WTC11 (cell line): ENCODE results near the gene FLNA. TPM values are rescaled to one million over a fixed set of nuclear protein-coding genes. Genes with fewer than 3 reads are reported as not detected.

Source experiments
- ATAC-seq: fragments of 200-7000 bp; cut with Tn5 transposase; 2 replicates; pipeline ENCODE4 v1.10.0; 2021; ENCODE audit warnings: mild to moderate bottlenecking, moderate library complexity
- CTCF ChIA-PET: fragments of 300-600 bp; sonication (Branson Sonifier 250); formaldehyde crosslinking; loops from one replicate; lab custom pipeline; 2021; ENCODE audit warnings: antibody characterized with exemption; lab: Charles Lee
- POLR2A ChIA-PET: fragments of 350-600 bp; sonication (Branson Sonifier 250); formaldehyde crosslinking; loops from one replicate; lab custom pipeline; 2021; ENCODE audit warnings: antibody characterized with exemption; lab: Charles Lee
- DNase-seq: peaks from one replicate; pipeline ENCODE4 v3.0.0; 2021; ENCODE audit warnings: low spot score
- H3K27ac Mint-ChIP-seq: 2 replicates; pipeline ENCODE4 v1.8.0; 2021; ENCODE audit warnings: mixed read lengths
- H3K27me3 Mint-ChIP-seq: 2 replicates; pipeline ENCODE4 v1.8.0; 2021; ENCODE audit warnings: low read depth, mild to moderate bottlenecking, moderate library complexity, mixed read lengths
- H3K36me3 Mint-ChIP-seq: 2 replicates; pipeline ENCODE4 v1.8.0; 2021; ENCODE audit warnings: mixed read lengths
- H3K4me1 Mint-ChIP-seq: 2 replicates; pipeline ENCODE4 v1.8.0; 2022; ENCODE audit warnings: mixed read lengths
- H3K4me3 Mint-ChIP-seq: 2 replicates; pipeline ENCODE4 v1.8.0; 2021; ENCODE audit warnings: mild to moderate bottlenecking, moderate library complexity, mixed read lengths
- H3K9me3 Mint-ChIP-seq: 2 replicates; pipeline ENCODE4 v1.8.0; 2021; ENCODE audit warnings: mixed read lengths
- AR ChIP-seq: fragments of 250-450 bp; sonication (Bioruptor Pico); IDR thresholded peaks from 2 replicates; pipeline ENCODE4 v1.9.0; 2021; ENCODE audit warnings: mild to moderate bottlenecking
- ATF1 ChIP-seq: sonication (generic); formaldehyde crosslinking; IDR thresholded peaks from 2 replicates; pipeline ENCODE4 v1.8.1; 2023; ENCODE audit warnings: mild to moderate bottlenecking, moderate library complexity, missing genetic modification reagents
- ATF3 ChIP-seq: sonication (generic); formaldehyde crosslinking; conservative IDR thresholded peaks from 2 replicates; pipeline ENCODE4 v1.8.1; 2022; ENCODE audit warnings: mild to moderate bottlenecking, missing genetic modification reagents
- CREB1 ChIP-seq: sonication (generic); formaldehyde crosslinking; IDR thresholded peaks from 2 replicates; pipeline ENCODE4 v1.8.0; 2023; ENCODE audit warnings: mild to moderate bottlenecking, missing genetic modification reagents
- ETV6 ChIP-seq: sonication (generic); formaldehyde crosslinking; IDR thresholded peaks from 2 replicates; pipeline ENCODE4 v1.8.1; 2022; ENCODE audit warnings: mild to moderate bottlenecking, missing genetic modification reagents
- GTF2I ChIP-seq: fragments of 250-450 bp; sonication (Bioruptor Pico); conservative IDR thresholded peaks from 2 replicates; pipeline ENCODE4 v1.4.0; 2021; ENCODE audit warnings: mild to moderate bottlenecking
- HMGA2 ChIP-seq: fragments of 250-450 bp; sonication (Bioruptor Pico); IDR thresholded peaks from 2 replicates; pipeline ENCODE4 v1.4.0; 2021; ENCODE audit warnings: mild to moderate bottlenecking, moderate library complexity
- JAZF1 ChIP-seq: fragments of 250-450 bp; sonication (Bioruptor Pico); IDR thresholded peaks from 2 replicates; pipeline ENCODE4 v1.9.0; 2021; ENCODE audit warnings: moderate library complexity, mild to moderate bottlenecking, inconsistent platforms
- MAX ChIP-seq: sonication (generic); formaldehyde crosslinking; IDR thresholded peaks from 2 replicates; pipeline ENCODE4 v1.8.0; 2022; ENCODE audit warnings: mild to moderate bottlenecking, missing genetic modification reagents
- NR2C2 ChIP-seq: sonication (generic); formaldehyde crosslinking; IDR thresholded peaks from 2 replicates; pipeline ENCODE4 v1.8.0; 2022; ENCODE audit warnings: mild to moderate bottlenecking, missing genetic modification reagents
- NR3C1 ChIP-seq: sonication (generic); formaldehyde crosslinking; conservative IDR thresholded peaks from 2 replicates; pipeline ENCODE4 v1.8.1; 2023; ENCODE audit warnings: low read depth, mild to moderate bottlenecking, missing genetic modification reagents
- PRRX2 ChIP-seq: fragments of 250-450 bp; sonication (Bioruptor Pico); IDR thresholded peaks from 2 replicates; pipeline ENCODE4 v1.8.0; 2021; ENCODE audit warnings: mild to moderate bottlenecking
- STAT6 ChIP-seq: sonication (generic); formaldehyde crosslinking; conservative IDR thresholded peaks from 2 replicates; pipeline ENCODE4 v1.8.1; 2023; ENCODE audit warnings: mild to moderate bottlenecking, low read depth, missing genetic modification reagents, moderate library complexity
- TCF7 ChIP-seq: sonication (generic); formaldehyde crosslinking; IDR thresholded peaks from 2 replicates; pipeline ENCODE4 v1.8.0; 2022; ENCODE audit warnings: mild to moderate bottlenecking, low read depth, missing genetic modification reagents, moderate library complexity
- TEAD4 ChIP-seq: sonication (generic); formaldehyde crosslinking; IDR thresholded peaks from 2 replicates; pipeline ENCODE4 v1.8.0; 2022; ENCODE audit warnings: mild to moderate bottlenecking, missing genetic modification reagents
- ZBTB43 ChIP-seq: sonication (generic); formaldehyde crosslinking; IDR thresholded peaks from 2 replicates; pipeline ENCODE4 v1.8.1; 2023; ENCODE audit warnings: mild to moderate bottlenecking, missing genetic modification reagents
- ZNF219 ChIP-seq: sonication (generic); formaldehyde crosslinking; IDR thresholded peaks from 2 replicates; pipeline ENCODE4 v1.8.0; 2023; ENCODE audit warnings: missing genetic modification reagents, mild to moderate bottlenecking, borderline replicate concordance
- ZNF317 ChIP-seq: sonication (generic); formaldehyde crosslinking; IDR thresholded peaks from 2 replicates; pipeline ENCODE4 v1.8.1; 2023; ENCODE audit warnings: low read depth, mild to moderate bottlenecking, moderate library complexity, missing genetic modification reagents, borderline replicate concordance
- ZNF423 ChIP-seq: fragments of 250-450 bp; sonication (Bioruptor Pico); IDR thresholded peaks from 2 replicates; pipeline ENCODE4 v2.1.2; 2022; ENCODE audit warnings: mild to moderate bottlenecking, moderate library complexity
- total RNA-seq: library from RNA; stranded (reverse); gene quantifications from 3 replicates; pipeline ENCODE4 v1.2.3, GENCODE V29; 2021
- TF ChIP-seq, protein P1 (sequence below): sonication (generic); formaldehyde crosslinking; IDR thresholded peaks from 2 replicates; pipeline ENCODE4 v1.8.0; 2023; ENCODE audit warnings: missing genetic modification reagents
- TF ChIP-seq, protein P2 (sequence below): sonication (generic); formaldehyde crosslinking; IDR thresholded peaks from 2 replicates; pipeline ENCODE4 v1.8.1; 2023; ENCODE audit warnings: mild to moderate bottlenecking, missing genetic modification reagents, borderline replicate concordance

Gene FLNA
- total RNA-seq, 1 experiment from 2014 or later, result 1,017 TPM

GRCh38 chrX:154307202-154307601 is 67.2 kb downstream of the FLNA start (continued):
- no peak for TF ChIP-seq HMGA2 (CRISPR knock-in tag)
- no peak for TF ChIP-seq ZNF219
- no peak for TF ChIP-seq JAZF1 (CRISPR knock-in tag)
- TF ChIP-seq TEAD4, result no peak
- no peak for TF ChIP-seq ATF3 (CRISPR knock-in tag)
- no peak for TF ChIP-seq ZNF317 (CRISPR knock-in tag)
- TF ChIP-seq CREB1 (CRISPR knock-in tag), result no peak

DNA sequence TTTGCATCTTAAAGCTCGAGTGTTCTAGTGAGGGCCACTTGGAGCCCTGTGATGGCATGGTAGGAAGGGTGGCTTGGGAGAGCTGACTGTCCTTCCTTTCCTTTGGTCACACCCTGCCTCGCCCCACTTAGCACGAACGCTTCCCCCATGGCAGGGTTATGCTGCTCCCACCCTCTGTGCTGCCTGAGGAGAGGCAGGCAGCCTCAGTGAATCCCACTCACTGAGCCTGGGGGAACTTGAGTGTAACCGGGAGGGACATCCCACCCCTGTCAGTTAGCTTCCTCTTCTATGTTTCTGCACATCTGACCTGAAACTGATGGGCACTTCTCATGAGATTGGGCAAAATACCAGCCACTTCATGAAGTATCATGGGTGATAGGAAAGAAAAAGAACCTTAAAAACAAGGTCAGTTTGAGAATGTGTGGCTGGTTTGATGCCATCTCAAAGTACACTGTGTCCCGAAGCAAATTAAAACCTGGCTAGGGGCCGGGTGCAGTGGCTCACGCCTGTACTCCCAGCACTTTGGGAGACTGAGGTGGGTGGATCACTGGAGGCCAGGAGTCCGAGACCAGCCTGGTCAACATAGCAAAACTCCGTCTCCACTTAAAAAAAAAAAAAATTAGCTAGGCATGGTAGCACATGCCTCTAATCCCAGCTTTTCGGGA is 68.8 kb downstream of the FLNA start:
- ChIA-PET POLR2A (no interaction called here), CTCF (interaction anchor here (1.5 kb wide), 1 partner anchor 11 kb away, joined by 5 read pairs; no protein-coding TSS in a partner anchor)
- no peak overlapping the region for H3K4me3 Mint-ChIP-seq
- no peaks in the 10 kb centered on the region for H3K9me3 Mint-ChIP-seq
- H3K27ac Mint-ChIP-seq, result no peak overlapping the region
- ATAC-seq (no peak), DNase-seq (no peak)
- H3K4me1 Mint-ChIP-seq, result peaks cover 3% of the 10 kb centered on the region
- H3K27me3 Mint-ChIP-seq, result no peaks in the 10 kb centered on the region; the same call in 1 of the 2 replicates
- H3K36me3 Mint-ChIP-seq, result no peaks in the 10 kb centered on the region
- TF ChIP-seq GTF2I (CRISPR knock-in tag), result no peak
- no peak for TF ChIP-seq ZNF423 (CRISPR knock-in tag)
- TF ChIP-seq PRRX2 (CRISPR knock-in tag), result no peak
- TF ChIP-seq, protein P1, sequence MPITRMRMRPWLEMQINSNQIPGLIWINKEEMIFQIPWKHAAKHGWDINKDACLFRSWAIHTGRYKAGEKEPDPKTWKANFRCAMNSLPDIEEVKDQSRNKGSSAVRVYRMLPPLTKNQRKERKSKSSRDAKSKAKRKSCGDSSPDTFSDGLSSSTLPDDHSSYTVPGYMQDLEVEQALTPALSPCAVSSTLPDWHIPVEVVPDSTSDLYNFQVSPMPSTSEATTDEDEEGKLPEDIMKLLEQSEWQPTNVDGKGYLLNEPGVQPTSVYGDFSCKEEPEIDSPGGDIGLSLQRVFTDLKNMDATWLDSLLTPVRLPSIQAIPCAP (CRISPR knock-in tag), result no peak
- no peak for TF ChIP-seq STAT6 (CRISPR knock-in tag)
- TF ChIP-seq MAX (CRISPR knock-in tag), result no peak
- TF ChIP-seq AR (CRISPR knock-in tag), result no peak
- TF ChIP-seq HMGA2 (CRISPR knock-in tag), result no peak

DNA sequence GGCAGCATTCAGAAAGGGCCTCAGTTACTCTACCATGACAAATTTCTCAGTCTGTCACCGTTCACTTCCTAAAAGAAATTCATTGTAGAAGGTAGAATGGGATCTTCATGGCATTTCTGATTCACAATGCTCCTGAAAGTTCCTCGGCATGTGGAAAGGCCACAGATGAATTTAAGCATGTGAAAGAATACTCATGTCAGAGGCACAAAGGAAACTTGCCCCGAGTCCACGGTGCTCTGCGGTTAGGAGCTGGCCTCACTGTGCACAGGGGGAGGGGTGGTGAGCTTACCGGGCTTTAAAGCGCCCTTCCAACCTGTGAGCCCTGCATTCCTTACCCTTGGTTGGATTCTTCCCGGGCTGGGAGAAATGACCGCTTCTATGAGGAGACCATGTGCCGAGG is 69.6 kb downstream of the FLNA start:
- peaks cover 3% of the 10 kb centered on the region for H3K4me1 Mint-ChIP-seq
- H3K27ac Mint-ChIP-seq, result no peak overlapping the region
- H3K9me3 Mint-ChIP-seq, result no peaks in the 10 kb centered on the region
- H3K36me3 Mint-ChIP-seq, result no peaks in the 10 kb centered on the region
- CTCF ChIA-PET, result interaction anchor here (1.5 kb wide), 1 partner anchor 12 kb away, joined by 5 read pairs; no protein-coding TSS in a partner anchor
- no peak for ATAC-seq
- no peaks in the 10 kb centered on the region; the same call in 1 of the 2 replicates for H3K27me3 Mint-ChIP-seq
- POLR2A ChIA-PET, result no interaction called here
- no peak for DNase-seq
- no peak overlapping the region for H3K4me3 Mint-ChIP-seq
- TF ChIP-seq, protein P2, sequence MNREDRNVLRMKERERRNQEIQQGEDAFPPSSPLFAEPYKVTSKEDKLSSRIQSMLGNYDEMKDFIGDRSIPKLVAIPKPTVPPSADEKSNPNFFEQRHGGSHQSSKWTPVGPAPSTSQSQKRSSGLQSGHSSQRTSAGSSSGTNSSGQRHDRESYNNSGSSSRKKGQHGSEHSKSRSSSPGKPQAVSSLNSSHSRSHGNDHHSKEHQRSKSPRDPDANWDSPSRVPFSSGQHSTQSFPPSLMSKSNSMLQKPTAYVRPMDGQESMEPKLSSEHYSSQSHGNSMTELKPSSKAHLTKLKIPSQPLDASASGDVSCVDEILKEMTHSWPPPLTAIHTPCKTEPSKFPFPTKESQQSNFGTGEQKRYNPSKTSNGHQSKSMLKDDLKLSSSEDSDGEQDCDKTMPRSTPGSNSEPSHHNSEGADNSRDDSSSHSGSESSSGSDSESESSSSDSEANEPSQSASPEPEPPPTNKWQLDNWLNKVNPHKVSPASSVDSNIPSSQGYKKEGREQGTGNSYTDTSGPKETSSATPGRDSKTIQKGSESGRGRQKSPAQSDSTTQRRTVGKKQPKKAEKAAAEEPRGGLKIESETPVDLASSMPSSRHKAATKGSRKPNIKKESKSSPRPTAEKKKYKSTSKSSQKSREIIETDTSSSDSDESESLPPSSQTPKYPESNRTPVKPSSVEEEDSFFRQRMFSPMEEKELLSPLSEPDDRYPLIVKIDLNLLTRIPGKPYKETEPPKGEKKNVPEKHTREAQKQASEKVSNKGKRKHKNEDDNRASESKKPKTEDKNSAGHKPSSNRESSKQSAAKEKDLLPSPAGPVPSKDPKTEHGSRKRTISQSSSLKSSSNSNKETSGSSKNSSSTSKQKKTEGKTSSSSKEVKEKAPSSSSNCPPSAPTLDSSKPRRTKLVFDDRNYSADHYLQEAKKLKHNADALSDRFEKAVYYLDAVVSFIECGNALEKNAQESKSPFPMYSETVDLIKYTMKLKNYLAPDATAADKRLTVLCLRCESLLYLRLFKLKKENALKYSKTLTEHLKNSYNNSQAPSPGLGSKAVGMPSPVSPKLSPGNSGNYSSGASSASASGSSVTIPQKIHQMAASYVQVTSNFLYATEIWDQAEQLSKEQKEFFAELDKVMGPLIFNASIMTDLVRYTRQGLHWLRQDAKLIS (CRISPR knock-in tag), result no peak
- no peak for TF ChIP-seq NR3C1
- TF ChIP-seq ETV6 (CRISPR knock-in tag), result no peak
- TF ChIP-seq NR2C2 (CRISPR knock-in tag), result no peak
- no peak for TF ChIP-seq ATF1 (CRISPR knock-in tag)
- no peak for TF ChIP-seq TCF7
- no peak for TF ChIP-seq ZBTB43 (CRISPR knock-in tag)
